ENCODE measurements around the gene CIDEB. TPM values are rescaled to one million over a fixed set of nuclear protein-coding genes. Genes with fewer than 3 reads are reported as not detected.

CIDEB gene
- total and polyA plus RNA-seq, 2 of the 13 experiments (the other 11 are each of a cell fraction or from before 2014, with no cell fraction given): 35.8 to 110 TPM

DNA sequence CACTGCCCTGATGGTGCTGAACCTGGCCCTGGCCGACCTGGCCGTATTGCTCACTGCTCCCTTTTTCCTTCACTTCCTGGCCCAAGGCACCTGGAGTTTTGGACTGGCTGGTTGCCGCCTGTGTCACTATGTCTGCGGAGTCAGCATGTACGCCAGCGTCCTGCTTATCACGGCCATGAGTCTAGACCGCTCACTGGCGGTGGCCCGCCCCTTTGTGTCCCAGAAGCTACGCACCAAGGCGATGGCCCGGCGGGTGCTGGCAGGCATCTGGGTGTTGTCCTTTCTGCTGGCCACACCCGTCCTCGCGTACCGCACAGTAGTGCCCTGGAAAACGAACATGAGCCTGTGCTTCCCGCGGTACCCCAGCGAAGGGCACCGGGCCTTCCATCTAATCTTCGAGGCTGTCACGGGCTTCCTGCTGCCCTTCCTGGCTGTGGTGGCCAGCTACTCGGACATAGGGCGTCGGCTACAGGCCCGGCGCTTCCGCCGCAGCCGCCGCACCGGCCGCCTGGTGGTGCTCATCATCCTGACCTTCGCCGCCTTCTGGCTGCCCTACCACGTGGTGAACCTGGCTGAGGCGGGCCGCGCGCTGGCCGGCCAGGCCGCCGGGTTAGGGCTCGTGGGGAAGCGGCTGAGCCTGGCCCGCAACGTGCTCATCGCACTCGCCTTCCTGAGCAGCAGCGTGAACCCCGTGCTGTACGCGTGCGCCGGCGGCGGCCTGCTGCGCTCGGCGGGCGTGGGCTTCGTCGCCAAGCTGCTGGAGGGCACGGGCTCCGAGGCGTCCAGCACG lies 8.2 kb upstream of the CIDEB start (continued):
- TF ChIP-seq STAT5B (CRISPR knock-in tag; IDR thresholded peaks at IDR 0.05) (peak; percentile 83), PRPF4 (IDR thresholded peaks at IDR 0.05; ENCODE audit: low read depth, low read length, poor library complexity, severe bottlenecking) (no peak), BORCS8-MEF2B (CRISPR knock-in tag; IDR thresholded peaks at IDR 0.05) (peak; percentile 99), ZNF263 (CRISPR knock-in tag; IDR thresholded peaks at IDR 0.05) (peak; percentile 86), GATA4 (IDR thresholded peaks at IDR 0.05; ENCODE audit: borderline replicate concordance, low read depth) (no peak), ZSCAN25 (CRISPR knock-in tag; IDR thresholded peaks at IDR 0.05) (peak; percentile 86; the same call in 1 of the 2 replicates), AHR (CRISPR knock-in tag; IDR thresholded peaks at IDR 0.05) (peak; percentile 78; the same call in 1 of the 2 replicates), YEATS2 (CRISPR knock-in tag; IDR thresholded peaks at IDR 0.05; ENCODE audit: borderline replicate concordance) (peak; percentile 82; the same call in 1 of the 2 replicates), ZMYM4 (CRISPR knock-in tag; IDR thresholded peaks at IDR 0.05) (no peak), SALL1 (CRISPR knock-in tag; IDR thresholded peaks at IDR 0.05) (peak; percentile 98), ZNF747 (CRISPR knock-in tag; IDR thresholded peaks at IDR 0.05; ENCODE audit: borderline replicate concordance) (peak; percentile 89; the same call in 1 of the 2 replicates), ZNF766 (CRISPR knock-in tag; IDR thresholded peaks at IDR 0.05; ENCODE audit: borderline replicate concordance) (peak; percentile 100), ZNF207 (IDR thresholded peaks at IDR 0.05; ENCODE audit: borderline replicate concordance) (no peak), ZNF572 (CRISPR knock-in tag; IDR thresholded peaks at IDR 0.05) (peak; percentile 80; the same call in 1 of the 2 replicates), ZNF780A (CRISPR knock-in tag; IDR thresholded peaks at IDR 0.05) (no peak), NONO (IDR thresholded peaks at IDR 0.05) (no peak), NONO (CRISPR knock-in tag; conservative IDR thresholded peaks at IDR 0.05) (no peak), NAIF1 (CRISPR knock-in tag; IDR thresholded peaks at IDR 0.05; ENCODE audit: borderline replicate concordance) (no peak), ISL2 (CRISPR knock-in tag; IDR thresholded peaks at IDR 0.05) (peak; percentile 88; the same call in 1 of the 2 replicates), KLF6 (CRISPR knock-in tag; IDR thresholded peaks at IDR 0.05) (peak; percentile 99), ADNP (CRISPR knock-in tag; IDR thresholded peaks at IDR 0.05) (no peak; the same call in 1 of the 2 replicates)
- TF ChIP-seq, protein P1, sequence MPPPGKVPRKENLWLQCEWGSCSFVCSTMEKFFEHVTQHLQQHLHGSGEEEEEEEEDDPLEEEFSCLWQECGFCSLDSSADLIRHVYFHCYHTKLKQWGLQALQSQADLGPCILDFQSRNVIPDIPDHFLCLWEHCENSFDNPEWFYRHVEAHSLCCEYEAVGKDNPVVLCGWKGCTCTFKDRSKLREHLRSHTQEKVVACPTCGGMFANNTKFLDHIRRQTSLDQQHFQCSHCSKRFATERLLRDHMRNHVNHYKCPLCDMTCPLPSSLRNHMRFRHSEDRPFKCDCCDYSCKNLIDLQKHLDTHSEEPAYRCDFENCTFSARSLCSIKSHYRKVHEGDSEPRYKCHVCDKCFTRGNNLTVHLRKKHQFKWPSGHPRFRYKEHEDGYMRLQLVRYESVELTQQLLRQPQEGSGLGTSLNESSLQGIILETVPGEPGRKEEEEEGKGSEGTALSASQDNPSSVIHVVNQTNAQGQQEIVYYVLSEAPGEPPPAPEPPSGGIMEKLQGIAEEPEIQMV (CRISPR knock-in tag; IDR thresholded peaks at IDR 0.05; ENCODE audit: low read depth): peak; percentile 96
- TF ChIP-seq, protein P2, sequence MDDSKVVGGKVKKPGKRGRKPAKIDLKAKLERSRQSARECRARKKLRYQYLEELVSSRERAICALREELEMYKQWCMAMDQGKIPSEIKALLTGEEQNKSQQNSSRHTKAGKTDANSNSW (CRISPR knock-in tag; IDR thresholded peaks at IDR 0.05; ENCODE audit: borderline replicate concordance): peak; percentile 97; the same call in 1 of the 2 replicates
- TF ChIP-seq, protein P3, sequence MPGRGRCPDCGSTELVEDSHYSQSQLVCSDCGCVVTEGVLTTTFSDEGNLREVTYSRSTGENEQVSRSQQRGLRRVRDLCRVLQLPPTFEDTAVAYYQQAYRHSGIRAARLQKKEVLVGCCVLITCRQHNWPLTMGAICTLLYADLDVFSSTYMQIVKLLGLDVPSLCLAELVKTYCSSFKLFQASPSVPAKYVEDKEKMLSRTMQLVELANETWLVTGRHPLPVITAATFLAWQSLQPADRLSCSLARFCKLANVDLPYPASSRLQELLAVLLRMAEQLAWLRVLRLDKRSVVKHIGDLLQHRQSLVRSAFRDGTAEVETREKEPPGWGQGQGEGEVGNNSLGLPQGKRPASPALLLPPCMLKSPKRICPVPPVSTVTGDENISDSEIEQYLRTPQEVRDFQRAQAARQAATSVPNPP (CRISPR knock-in tag; IDR thresholded peaks at IDR 0.05): peak; percentile 97
- TF ChIP-seq, protein P4, sequence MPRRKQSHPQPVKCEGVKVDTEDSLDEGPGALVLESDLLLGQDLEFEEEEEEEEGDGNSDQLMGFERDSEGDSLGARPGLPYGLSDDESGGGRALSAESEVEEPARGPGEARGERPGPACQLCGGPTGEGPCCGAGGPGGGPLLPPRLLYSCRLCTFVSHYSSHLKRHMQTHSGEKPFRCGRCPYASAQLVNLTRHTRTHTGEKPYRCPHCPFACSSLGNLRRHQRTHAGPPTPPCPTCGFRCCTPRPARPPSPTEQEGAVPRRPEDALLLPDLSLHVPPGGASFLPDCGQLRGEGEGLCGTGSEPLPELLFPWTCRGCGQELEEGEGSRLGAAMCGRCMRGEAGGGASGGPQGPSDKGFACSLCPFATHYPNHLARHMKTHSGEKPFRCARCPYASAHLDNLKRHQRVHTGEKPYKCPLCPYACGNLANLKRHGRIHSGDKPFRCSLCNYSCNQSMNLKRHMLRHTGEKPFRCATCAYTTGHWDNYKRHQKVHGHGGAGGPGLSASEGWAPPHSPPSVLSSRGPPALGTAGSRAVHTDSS (CRISPR knock-in tag; conservative IDR thresholded peaks at IDR 0.05): peak; percentile 90; the same call in 1 of the 2 replicates
- TF ChIP-seq, protein P5, sequence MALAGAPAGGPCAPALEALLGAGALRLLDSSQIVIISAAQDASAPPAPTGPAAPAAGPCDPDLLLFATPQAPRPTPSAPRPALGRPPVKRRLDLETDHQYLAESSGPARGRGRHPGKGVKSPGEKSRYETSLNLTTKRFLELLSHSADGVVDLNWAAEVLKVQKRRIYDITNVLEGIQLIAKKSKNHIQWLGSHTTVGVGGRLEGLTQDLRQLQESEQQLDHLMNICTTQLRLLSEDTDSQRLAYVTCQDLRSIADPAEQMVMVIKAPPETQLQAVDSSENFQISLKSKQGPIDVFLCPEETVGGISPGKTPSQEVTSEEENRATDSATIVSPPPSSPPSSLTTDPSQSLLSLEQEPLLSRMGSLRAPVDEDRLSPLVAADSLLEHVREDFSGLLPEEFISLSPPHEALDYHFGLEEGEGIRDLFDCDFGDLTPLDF (CRISPR knock-in tag; IDR thresholded peaks at IDR 0.05): peak; percentile 90

All from HepG2 (cell line).